ENCODE results near the gene MNAT1. TPM values are rescaled to one million over a fixed set of nuclear protein-coding genes. Genes with fewer than 3 reads are reported as not detected.
"Not testable (repeated sequence)": the region's sequence is repeated elsewhere in the genome, so short reads cannot be mapped to it uniquely, and the experiment has no call there.

The MNAT1 gene
- 10 to 100 TPM; 34.7 to 44.6 (median 39.9) TPM for polyA plus RNA-seq (ENCODE audit: insufficient read depth in 1 of 5, insufficient read length in 5 of 5, low replicate concordance in 1 of 5)
- long read RNA-seq, donor 1, transcript MNAT1-208 (4 exons, 1,097 nt): minor isoform, 9 of 33 reads
- long read RNA-seq, donor 1, transcript MNAT1-201 (8 exons, 2,635 nt): major isoform, 11 of 33 reads
- long read RNA-seq, donor 1, partial matches to known transcripts: 12 of 33 reads
- long read RNA-seq, donor 1, other reads (novel, unspliced or antisense): 0 of 33 reads
- long read RNA-seq, donor 2, transcript MNAT1-201 (8 exons, 2,635 nt): major isoform, 5 of 9 reads
- long read RNA-seq, donor 2, partial matches to known transcripts: 0 of 9 reads
- long read RNA-seq, donor 2, other reads (novel, unspliced or antisense): 0 of 9 reads
- long read RNA-seq, donor 3, transcript MNAT1-208 (4 exons, 1,097 nt): major isoform, 6 of 10 reads
- long read RNA-seq, donor 3, partial matches to known transcripts: 0 of 10 reads
- long read RNA-seq, donor 3, other reads (novel, unspliced or antisense): 0 of 10 reads
- long read RNA-seq, donor 4, transcript MNAT1-208 (4 exons, 1,097 nt): major isoform, 5 of 8 reads
- long read RNA-seq, donor 4, partial matches to known transcripts: 0 of 8 reads
- long read RNA-seq, donor 4, other reads (novel, unspliced or antisense): 0 of 8 reads
- long read RNA-seq, donor 5, transcript MNAT1-201 (8 exons, 2,635 nt): minor isoform, 7 of 35 reads
- long read RNA-seq, donor 5, transcript MNAT1-208 (4 exons, 1,097 nt): major isoform, 18 of 35 reads
- long read RNA-seq, donor 5, partial matches to known transcripts: 10 of 35 reads
- long read RNA-seq, donor 5, other reads (novel, unspliced or antisense): 0 of 35 reads
- long read RNA-seq, donor 6, transcript MNAT1-208 (4 exons, 1,097 nt): major isoform, 15 of 24 reads
- long read RNA-seq, donor 6, transcript MNAT1-201 (8 exons, 2,635 nt): minor isoform, 8 of 24 reads
- long read RNA-seq, donor 6, partial matches to known transcripts: 0 of 24 reads
- long read RNA-seq, donor 6, other reads (novel, unspliced or antisense): 0 of 24 reads
- long read RNA-seq, donor 7, transcript MNAT1-201 (8 exons, 2,635 nt): major isoform, 8 of 9 reads
- long read RNA-seq, donor 7, partial matches to known transcripts: 0 of 9 reads
- long read RNA-seq, donor 7, other reads (novel, unspliced or antisense): 0 of 9 reads
- long read RNA-seq, donor 8, partial matches to known transcripts: 0 of 4 reads
- long read RNA-seq, donor 8, other reads (novel, unspliced or antisense): 0 of 4 reads

GRCh38 chr14:60734465-60735242 is at the start of gene MNAT1:
MNAT1 (plus strand) TSS chr14:60734761; CDS start chr14:60734863, 102 bp downstream.
- peak; percentile 74 to 78 for DNase-seq

DNA sequence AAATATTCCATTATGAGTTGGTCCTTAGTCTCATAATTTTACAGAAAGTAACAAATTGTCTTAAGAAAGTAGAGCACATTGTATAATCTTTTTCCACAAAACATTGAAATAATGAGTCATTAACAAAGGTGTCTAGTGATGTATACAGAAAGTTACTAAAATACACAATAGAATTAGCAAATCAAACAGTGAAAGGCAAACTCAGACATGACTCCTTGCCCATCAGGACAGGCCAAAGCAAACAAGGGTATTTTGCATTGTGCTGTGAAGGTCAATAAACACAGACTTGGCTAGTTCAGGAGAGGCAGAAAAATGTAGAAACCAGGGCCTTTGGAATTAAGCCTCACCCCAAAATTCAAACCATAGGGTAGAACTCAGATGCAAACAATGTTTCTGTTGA is 47.7 kb upstream of the MNAT1 start:
- DNase-seq: no peak

DNA sequence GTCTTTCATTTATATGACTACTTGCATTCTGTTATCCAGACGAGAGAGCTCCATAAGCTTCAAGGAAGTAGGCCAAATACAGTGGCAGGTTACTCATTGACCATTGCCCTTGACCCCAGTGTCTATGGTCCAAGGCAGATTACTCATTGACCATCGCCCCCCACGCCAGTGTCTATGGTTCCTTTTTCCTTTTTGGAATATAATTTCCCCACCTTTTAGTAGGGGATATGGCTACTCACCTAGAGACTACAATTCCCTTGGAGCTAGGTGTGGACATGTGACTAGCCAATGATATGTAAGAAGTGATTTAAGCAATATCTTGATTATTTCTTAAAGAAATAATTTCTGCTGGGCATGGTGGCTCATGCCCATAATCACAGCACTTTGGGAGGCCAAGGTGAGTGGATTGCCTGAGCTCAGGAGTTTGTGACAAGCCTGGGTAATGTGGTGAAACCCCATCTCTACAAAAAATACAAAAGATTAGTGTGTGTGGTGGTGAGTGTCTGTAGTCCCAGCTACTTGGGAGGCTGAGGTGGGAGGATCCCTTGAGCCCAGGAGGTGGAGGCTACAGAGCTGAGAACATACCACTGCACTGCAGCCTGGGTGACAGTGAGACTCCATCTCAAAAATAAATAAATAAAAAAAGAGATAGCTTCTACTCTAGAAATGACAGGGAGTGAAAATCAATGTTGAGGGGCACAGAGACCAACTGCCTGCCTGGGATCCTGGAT is 43.0 kb upstream of the MNAT1 start:
- DNase-seq: no peak

DNA sequence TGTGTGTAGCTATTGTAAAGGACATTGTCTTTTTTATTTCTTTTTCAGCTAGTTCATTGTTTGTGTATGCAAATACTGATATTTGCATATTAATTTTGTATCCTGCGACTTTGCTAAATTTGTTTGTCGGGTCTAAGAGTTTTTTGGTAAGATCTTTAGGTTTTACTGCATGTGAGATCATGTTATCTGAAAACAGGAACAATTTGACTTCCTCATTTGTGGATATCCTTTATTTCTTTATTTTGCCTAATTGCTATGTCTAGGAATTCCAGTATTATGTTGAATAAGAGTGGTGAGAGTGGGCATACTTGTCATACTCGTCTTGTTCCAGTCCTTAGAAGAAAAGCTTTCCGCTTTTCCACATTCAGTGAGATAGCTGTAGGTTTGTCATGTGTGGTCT is 39.2 kb upstream of the MNAT1 start:
- no peak for DNase-seq

GRCh38 chr14:60700598-60700997 is 34.0 kb upstream of the MNAT1 start:
- no peak for DNase-seq

DNA sequence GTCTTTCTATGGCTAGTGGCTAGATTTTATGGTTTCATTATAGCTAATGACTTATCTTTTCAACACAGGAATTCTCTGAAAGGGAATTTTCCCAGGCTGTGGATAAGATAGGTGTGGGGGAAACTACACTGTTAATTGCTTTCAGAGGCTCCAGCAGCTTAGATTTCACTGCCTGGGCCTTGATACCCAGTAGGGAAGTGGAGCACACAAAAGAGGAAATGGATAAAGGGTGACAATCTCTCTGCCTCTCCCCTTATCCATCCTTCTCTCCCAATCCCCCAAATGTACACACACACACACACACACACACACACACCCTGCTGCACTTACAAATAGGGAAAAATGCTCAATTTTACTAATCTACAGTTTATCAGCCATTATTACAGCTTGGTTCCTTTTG is 29.5 kb upstream of the MNAT1 start:
- DNase-seq: no peak

DNA sequence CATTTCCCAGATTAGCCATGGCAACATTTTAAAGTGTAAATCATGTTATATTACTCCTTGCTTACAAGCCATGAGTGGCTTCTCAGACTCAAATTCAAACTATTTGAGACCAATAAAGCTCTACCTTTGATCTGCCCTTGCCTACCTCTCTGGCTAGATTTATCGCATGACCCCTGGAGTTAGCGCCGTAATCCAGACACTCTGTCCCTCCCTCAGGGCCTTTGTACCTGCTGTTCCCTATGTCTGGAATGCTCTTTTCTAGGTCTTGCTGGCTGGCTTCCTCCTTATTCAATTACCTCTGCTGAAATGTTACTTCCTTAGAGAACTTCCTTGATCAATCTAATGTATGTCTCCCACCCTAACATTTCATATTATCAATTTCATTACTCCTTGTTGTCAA is 26.7 kb upstream of the MNAT1 start:
- no peak for DNase-seq

DNA sequence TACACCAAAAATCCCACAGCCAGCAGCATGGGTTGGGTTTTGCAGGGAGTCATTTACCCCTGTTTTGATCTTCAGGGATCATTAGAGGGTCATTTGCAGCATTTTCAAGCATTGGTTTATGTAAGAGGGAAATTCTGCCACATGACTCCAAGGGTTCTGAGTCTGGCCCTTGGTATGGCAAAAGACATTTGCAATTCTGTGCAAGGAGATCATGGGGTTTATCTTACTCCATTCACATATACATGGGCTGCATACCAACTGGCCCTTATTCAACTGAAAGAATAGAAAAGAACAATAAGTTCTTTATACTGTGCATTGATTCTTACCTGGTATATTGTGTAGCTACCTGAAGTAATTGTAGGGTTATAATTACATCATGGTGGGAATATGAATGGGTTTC is 24.1 kb upstream of the MNAT1 start:
- DNase-seq: no peak

- no peak for DNase-seq
These were observed 21.0 kb upstream of the MNAT1 start for GRCh38 chr14:60713513-60713912.

GRCh38 chr14:60720391-60720790 is 14.2 kb upstream of the MNAT1 start:
- no peak for DNase-seq

- no peak for DNase-seq
These were observed 13.6 kb upstream of the MNAT1 start for GRCh38 chr14:60720962-60721325.

- DNase-seq: peak; percentile 20 to 23
These were observed 13.0 kb upstream of the MNAT1 start for GRCh38 chr14:60721326-60722106.

GRCh38 chr14:60722107-60722356 is 12.5 kb upstream of the MNAT1 start:
- no peak for DNase-seq

DNA sequence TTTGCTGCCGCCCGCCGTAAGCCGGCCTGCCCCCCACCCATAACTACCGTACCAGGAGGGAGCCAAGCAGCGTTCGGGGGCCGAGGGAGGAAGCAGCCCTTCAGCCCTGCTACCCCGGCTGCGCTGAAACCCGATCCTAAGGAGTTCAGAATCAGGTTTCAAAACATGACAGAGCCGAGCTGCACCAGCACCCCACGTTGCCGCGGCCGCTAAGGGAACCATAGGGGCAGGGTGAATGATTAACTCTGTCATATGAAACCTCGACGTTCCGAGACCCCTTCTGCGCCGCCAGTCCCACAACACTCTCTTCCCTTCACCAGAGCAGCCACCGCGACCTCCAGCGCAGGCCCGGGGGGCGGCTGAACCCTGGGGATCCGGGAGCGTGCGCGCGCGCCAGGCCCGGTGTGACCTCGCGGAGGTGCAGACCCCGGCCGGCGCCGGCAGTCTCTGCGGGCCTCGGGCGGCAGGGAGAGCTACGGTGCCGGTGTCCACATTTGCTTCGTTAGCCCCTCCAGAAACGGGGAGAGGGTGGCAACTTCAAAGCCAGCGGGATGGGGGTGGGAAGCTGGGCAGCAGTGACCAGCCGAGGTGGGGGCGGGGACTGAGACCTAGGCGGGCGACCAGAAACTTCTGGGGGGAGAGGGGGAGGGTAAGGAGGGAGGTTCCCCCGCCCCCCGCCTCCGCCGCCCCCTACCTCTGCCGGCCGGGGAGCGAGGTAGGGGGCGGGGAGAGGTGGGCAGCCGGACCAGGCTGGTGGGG is 12.0 kb upstream of the MNAT1 start:
- DNase-seq: peak; percentile 33 to 51

DNA sequence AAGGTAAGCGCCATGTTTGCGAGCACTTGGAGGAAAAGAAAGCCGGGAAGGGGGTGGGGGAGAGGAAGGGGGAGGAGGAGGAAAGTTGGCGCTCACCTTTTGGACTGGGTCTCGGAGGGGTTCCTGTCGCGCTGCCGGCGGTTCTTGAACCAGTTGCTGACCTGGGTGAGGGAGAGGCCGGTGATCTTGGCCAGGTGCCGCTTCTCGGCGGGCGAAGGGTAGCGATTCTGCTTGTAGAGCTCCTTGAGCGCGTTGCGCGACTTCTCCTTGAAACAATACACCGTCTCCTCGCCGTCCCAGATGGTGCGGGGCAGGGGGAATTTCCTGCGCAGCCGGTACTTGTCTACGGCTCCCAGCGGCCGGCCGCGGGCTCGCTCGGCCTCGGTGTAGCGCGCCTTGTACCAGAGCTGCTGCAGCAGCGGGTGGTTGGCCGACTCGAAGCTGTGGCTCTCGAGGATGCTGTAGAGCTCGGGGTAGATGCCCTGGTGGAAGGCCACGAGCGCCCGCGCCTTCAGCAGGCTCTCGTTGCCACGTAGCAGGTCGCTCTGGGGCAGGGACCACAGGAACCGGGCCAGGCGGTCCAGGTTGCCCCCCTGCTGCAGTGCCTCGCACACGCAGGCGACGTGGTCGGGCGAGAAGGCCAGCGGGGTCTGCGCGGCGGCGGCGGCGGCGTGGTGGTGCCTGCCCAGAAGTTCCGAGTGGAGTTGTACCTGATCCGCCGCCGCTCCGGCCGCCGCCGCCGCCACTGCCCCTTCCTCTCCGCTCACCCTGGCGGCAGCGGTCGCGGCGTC is 11.2 kb upstream of the MNAT1 start:
- DNase-seq: peak; percentile 40 to 42

GRCh38 chr14:60723907-60724618 is 10.5 kb upstream of the MNAT1 start, which contains the start of gene SIX4:
SIX4 (minus strand) TSS chr14:60724351; CDS start chr14:60724074, 277 bp downstream.
- DNase-seq: peak; percentile 51 to 55

DNA sequence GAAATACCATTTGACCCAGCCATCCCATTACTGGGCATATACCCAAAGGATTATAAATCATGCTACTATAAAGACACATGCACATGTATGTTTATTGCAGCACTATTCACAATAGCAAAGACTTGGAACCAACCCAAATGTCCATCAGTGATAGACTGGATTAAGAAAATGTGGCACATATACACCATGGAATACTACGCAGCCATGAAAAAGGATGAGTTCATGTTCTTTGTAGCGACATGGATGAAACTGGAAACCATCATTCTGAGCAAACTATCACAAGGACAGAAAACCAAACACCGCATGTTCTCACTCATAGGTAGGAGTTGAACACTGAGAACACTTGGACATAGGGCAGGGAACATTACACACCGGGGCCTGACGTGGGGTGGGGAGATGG is 3.3 kb upstream of the MNAT1 start:
- DNase-seq: not testable (repeated sequence)
